Measurements from ENCODE around the gene SIGLEC12.

The SIGLEC12 gene

GRCh38 chr19:51470966-51471365 lies 30.6 kb downstream of the SIGLEC12 start:
- H3K4me1 ChIP-seq (ENCODE audit: control insufficient read depth, insufficient read depth, low read depth, low read length): no peaks in the 10 kb centered on the region
- H2BK15ac ChIP-seq (ENCODE audit: low read depth, poor library complexity, severe bottlenecking): no peak overlapping the region
- no peak overlapping the region for H4K91ac ChIP-seq (ENCODE audit: low read length)
- H3K4ac ChIP-seq (ENCODE audit: low read depth in 1 of 2, low read length in 2 of 2): no peak overlapping the region
- H2BK120ac ChIP-seq (ENCODE audit: low read depth, low read length): no peak overlapping the region
- no peak overlapping the region for H2AK5ac ChIP-seq (ENCODE audit: low read length, severe bottlenecking)
- H4K8ac ChIP-seq (ENCODE audit: low read length): no peak overlapping the region
- H2AFZ ChIP-seq (ENCODE audit: low read depth, low read length): no peak overlapping the region
- no peak overlapping the region for H2BK5ac ChIP-seq (ENCODE audit: low read depth, low read length, poor library complexity, severe bottlenecking)
- H3K4me3 ChIP-seq (ENCODE audit: insufficient read depth in 1 of 2, low read depth in 1 of 2, low read length in 2 of 2): no peak overlapping the region
- H3K23ac ChIP-seq (ENCODE audit: low read length in 2 of 2): no peak overlapping the region
- no peaks in the 10 kb centered on the region for H3K9me3 ChIP-seq (ENCODE audit: control insufficient read depth, low read length)
- H2BK12ac ChIP-seq (ENCODE audit: low read length in 2 of 2): no peak overlapping the region
- no peak overlapping the region for H3K9ac ChIP-seq (ENCODE audit: low read length)
- H3K4me2 ChIP-seq (ENCODE audit: low read length, poor library complexity, severe bottlenecking): no peak overlapping the region
- DNase-seq: no peak
- 86% methylated on average over 7 of the region's 9 CpGs for WGBS
- H3K27me3 ChIP-seq (ENCODE audit: control insufficient read depth in 1 of 2, insufficient read depth in 1 of 2, low read length in 2 of 2): peaks cover 0 to 42% of the 10 kb centered on the region in 2 experiments
- H3K79me1 ChIP-seq (replicated peaks; ENCODE audit: low read length, poor library complexity, severe bottlenecking): no peaks in the 10 kb centered on the region
- H3K36me3 ChIP-seq (ENCODE audit: control insufficient read depth in 1 of 2, insufficient read depth in 2 of 2, low read depth in 1 of 2, low read length in 2 of 2): no peaks in the 10 kb centered on the region
- H3K18ac ChIP-seq (ENCODE audit: low read depth in 1 of 2, low read length in 2 of 2): no peak overlapping the region
- no peak overlapping the region for H3K14ac ChIP-seq (ENCODE audit: low read length in 2 of 2)
- no peak overlapping the region for H3K27ac ChIP-seq (ENCODE audit: low read length, poor library complexity, severe bottlenecking)

GRCh38 chr19:51469629-51470028 lies 32.0 kb downstream of the SIGLEC12 start:
- no peak overlapping the region for H2BK15ac ChIP-seq (ENCODE audit: low read depth, poor library complexity, severe bottlenecking)
- no peak overlapping the region for H3K18ac ChIP-seq (ENCODE audit: low read depth in 1 of 2, low read length in 2 of 2)
- H2AK5ac ChIP-seq (ENCODE audit: low read length, severe bottlenecking): no peak overlapping the region
- H3K36me3 ChIP-seq (ENCODE audit: control insufficient read depth in 1 of 2, insufficient read depth in 2 of 2, low read depth in 1 of 2, low read length in 2 of 2): no peaks in the 10 kb centered on the region
- H3K9ac ChIP-seq (ENCODE audit: low read length): no peak overlapping the region
- H2BK12ac ChIP-seq (ENCODE audit: low read length in 2 of 2): no peak overlapping the region
- H3K4ac ChIP-seq (ENCODE audit: low read depth in 1 of 2, low read length in 2 of 2): no peak overlapping the region
- H2BK5ac ChIP-seq (ENCODE audit: low read depth, low read length, poor library complexity, severe bottlenecking): no peak overlapping the region
- H4K91ac ChIP-seq (ENCODE audit: low read length): no peak overlapping the region
- no peak overlapping the region for H2BK120ac ChIP-seq (ENCODE audit: low read depth, low read length)
- 42% methylated on average over 1 of the region's 1 CpG for WGBS
- H3K4me1 ChIP-seq (ENCODE audit: control insufficient read depth, insufficient read depth, low read depth, low read length): no peaks in the 10 kb centered on the region
- no peak overlapping the region for H3K27ac ChIP-seq (ENCODE audit: low read length, poor library complexity, severe bottlenecking)
- no peak overlapping the region for H2AFZ ChIP-seq (ENCODE audit: low read depth, low read length)
- H3K4me2 ChIP-seq (ENCODE audit: low read length, poor library complexity, severe bottlenecking): no peak overlapping the region
- H3K79me1 ChIP-seq (replicated peaks; ENCODE audit: low read length, poor library complexity, severe bottlenecking): no peaks in the 10 kb centered on the region
- no peak overlapping the region for H3K14ac ChIP-seq (ENCODE audit: low read length in 2 of 2)
- no peak overlapping the region for H3K23ac ChIP-seq (ENCODE audit: low read length in 2 of 2)
- H3K27me3 ChIP-seq (ENCODE audit: control insufficient read depth in 1 of 2, insufficient read depth in 1 of 2, low read length in 2 of 2): peaks cover 0 to 38% of the 10 kb centered on the region in 2 experiments
- no peak overlapping the region for H4K8ac ChIP-seq (ENCODE audit: low read length)
- no peak overlapping the region for H3K4me3 ChIP-seq (ENCODE audit: insufficient read depth in 1 of 2, low read depth in 1 of 2, low read length in 2 of 2)
- no peak for DNase-seq
- H3K9me3 ChIP-seq (ENCODE audit: control insufficient read depth, low read length): no peaks in the 10 kb centered on the region

GRCh38 chr19:51469162-51469561 lies 32.4 kb downstream of the SIGLEC12 start:
- Histone ChIP-seq H3K36me3 (ENCODE audit: control insufficient read depth in 1 of 2, insufficient read depth in 2 of 2, low read depth in 1 of 2, low read length in 2 of 2) (no peaks in the 10 kb centered on the region), H2BK120ac (ENCODE audit: low read depth, low read length) (no peak overlapping the region), H3K27ac (ENCODE audit: low read length, poor library complexity, severe bottlenecking) (no peak overlapping the region), H2AFZ (ENCODE audit: low read depth, low read length) (no peak overlapping the region), H3K23ac (ENCODE audit: low read length in 2 of 2) (no peak overlapping the region), H3K9ac (ENCODE audit: low read length) (no peak overlapping the region), H2BK5ac (ENCODE audit: low read depth, low read length, poor library complexity, severe bottlenecking) (no peak overlapping the region), H3K4me3 (ENCODE audit: insufficient read depth in 1 of 2, low read depth in 1 of 2, low read length in 2 of 2) (no peak overlapping the region), H3K4me2 (ENCODE audit: low read length, poor library complexity, severe bottlenecking) (no peak overlapping the region), H3K27me3 (ENCODE audit: control insufficient read depth in 1 of 2, insufficient read depth in 1 of 2, low read length in 2 of 2) (peaks cover 0 to 37% of the 10 kb centered on the region in 2 experiments), H3K4me1 (ENCODE audit: control insufficient read depth, insufficient read depth, low read depth, low read length) (no peaks in the 10 kb centered on the region), H3K9me3 (ENCODE audit: control insufficient read depth, low read length) (no peaks in the 10 kb centered on the region), H3K4ac (ENCODE audit: low read depth in 1 of 2, low read length in 2 of 2) (no peak overlapping the region), H4K91ac (ENCODE audit: low read length) (no peak overlapping the region), H2BK12ac (ENCODE audit: low read length in 2 of 2) (no peak overlapping the region), H2BK15ac (ENCODE audit: low read depth, poor library complexity, severe bottlenecking) (no peak overlapping the region), H3K18ac (ENCODE audit: low read depth in 1 of 2, low read length in 2 of 2) (no peak overlapping the region), H2AK5ac (ENCODE audit: low read length, severe bottlenecking) (no peak overlapping the region), H3K14ac (ENCODE audit: low read length in 2 of 2) (no peak overlapping the region), H4K8ac (ENCODE audit: low read length) (no peak overlapping the region), H3K79me1 (replicated peaks; ENCODE audit: low read length, poor library complexity, severe bottlenecking) (no peaks in the 10 kb centered on the region)
- DNase-seq: no peak
- 13% methylated on average over 1 of the region's 4 CpGs for WGBS

GRCh38 chr19:51468545-51468920 lies 33.1 kb downstream of the SIGLEC12 start:
- Histone ChIP-seq H2AK5ac (ENCODE audit: low read length, severe bottlenecking) (no peak overlapping the region), H3K4ac (ENCODE audit: low read depth in 1 of 2, low read length in 2 of 2) (no peak overlapping the region), H3K79me1 (replicated peaks; ENCODE audit: low read length, poor library complexity, severe bottlenecking) (no peaks in the 10 kb centered on the region), H3K18ac (ENCODE audit: low read depth in 1 of 2, low read length in 2 of 2) (no peak overlapping the region), H3K4me2 (ENCODE audit: low read length, poor library complexity, severe bottlenecking) (no peak overlapping the region), H2AFZ (ENCODE audit: low read depth, low read length) (no peak overlapping the region), H3K9ac (ENCODE audit: low read length) (no peak overlapping the region), H2BK5ac (ENCODE audit: low read depth, low read length, poor library complexity, severe bottlenecking) (no peak overlapping the region), H3K14ac (ENCODE audit: low read length in 2 of 2) (no peak overlapping the region), H3K4me3 (ENCODE audit: insufficient read depth in 1 of 2, low read depth in 1 of 2, low read length in 2 of 2) (no peak overlapping the region), H2BK120ac (ENCODE audit: low read depth, low read length) (no peak overlapping the region), H3K36me3 (ENCODE audit: control insufficient read depth in 1 of 2, insufficient read depth in 2 of 2, low read depth in 1 of 2, low read length in 2 of 2) (no peaks in the 10 kb centered on the region), H3K27me3 (ENCODE audit: control insufficient read depth in 1 of 2, insufficient read depth in 1 of 2, low read length in 2 of 2) (peaks cover 0 to 31% of the 10 kb centered on the region in 2 experiments), H3K23ac (ENCODE audit: low read length in 2 of 2) (no peak overlapping the region), H3K4me1 (ENCODE audit: control insufficient read depth, insufficient read depth, low read depth, low read length) (no peaks in the 10 kb centered on the region), H2BK15ac (ENCODE audit: low read depth, poor library complexity, severe bottlenecking) (no peak overlapping the region), H4K91ac (ENCODE audit: low read length) (no peak overlapping the region), H3K9me3 (ENCODE audit: control insufficient read depth, low read length) (no peaks in the 10 kb centered on the region), H2BK12ac (ENCODE audit: low read length in 2 of 2) (no peak overlapping the region), H4K8ac (ENCODE audit: low read length) (no peak overlapping the region), H3K27ac (ENCODE audit: low read length, poor library complexity, severe bottlenecking) (no peak overlapping the region)
- no peak for DNase-seq
- WGBS: 68% methylated on average over 2 of the region's 2 CpGs

All from mesenchymal stem cell (in vitro differentiated cells and primary cell).